Kasumi-1 (cell line): ENCODE measurements around the gene FAM184B.

Experiments
- DNase-seq, 2 experiments: peaks; one replicate each; lab custom pipeline; 2025; lab: John Stamatoyannopoulos, UW

FAM184B gene

GRCh38 chr4:17773135-17773698 is 8.2 kb downstream of the FAM184B start:
- DNase-seq, result no peak

GRCh38 chr4:17771284-17771908 is 10.0 kb downstream of the FAM184B start:
- no peak for DNase-seq

GRCh38 chr4:17770845-17771244 is 10.6 kb downstream of the FAM184B start:
- no peak for DNase-seq

- DNase-seq, result no peak
Observed at GRCh38 chr4:17769406-17770174, 11.8 kb downstream of the FAM184B start.

GRCh38 chr4:17766826-17767458 is 14.5 kb downstream of the FAM184B start:
- no peak for DNase-seq

- DNase-seq, result no peak
Observed at GRCh38 chr4:17765514-17766286, 15.7 kb downstream of the FAM184B start.

GRCh38 chr4:17763931-17764330 is 17.5 kb downstream of the FAM184B start:
- no peak for DNase-seq

GRCh38 chr4:17763416-17763815 is 18.0 kb downstream of the FAM184B start:
- DNase-seq, result no peak

GRCh38 chr4:17762726-17763125 is 18.7 kb downstream of the FAM184B start:
- no peak for DNase-seq

GRCh38 chr4:17761062-17761461 is 20.4 kb downstream of the FAM184B start:
- DNase-seq, result peak; percentile 35 to 38

GRCh38 chr4:17760626-17761025 is 20.8 kb downstream of the FAM184B start:
- DNase-seq, result no peak

- no peak for DNase-seq
Observed at GRCh38 chr4:17758485-17758884, 22.9 kb downstream of the FAM184B start.

- DNase-seq, result no peak
Observed at GRCh38 chr4:17757621-17758020, 23.8 kb downstream of the FAM184B start.

- DNase-seq, result no peak
Observed at GRCh38 chr4:17753646-17754045, 27.8 kb downstream of the FAM184B start.

- no peak for DNase-seq
Observed at GRCh38 chr4:17740702-17741101, 40.7 kb downstream of the FAM184B start.

- DNase-seq, result no peak
Observed at GRCh38 chr4:17736484-17736883, 44.9 kb downstream of the FAM184B start.

- no peak for DNase-seq
Observed at GRCh38 chr4:17726911-17727310, 54.5 kb downstream of the FAM184B start.

- DNase-seq, result no peak
Observed at GRCh38 chr4:17723648-17724047, 57.8 kb downstream of the FAM184B start.

- no peak for DNase-seq
Observed at GRCh38 chr4:17722356-17722700, 59.1 kb downstream of the FAM184B start.

GRCh38 chr4:17721496-17722355 is 59.7 kb downstream of the FAM184B start:
- no peak for DNase-seq

- no peak for DNase-seq
Observed at GRCh38 chr4:17719106-17719505, 62.3 kb downstream of the FAM184B start.
